ENCODE data around the gene VCX2. TPM values are rescaled to one million over a fixed set of nuclear protein-coding genes. Genes with fewer than 3 reads are reported as not detected.
"Not testable (repeated sequence)": the region's sequence is repeated elsewhere in the genome, so short reads cannot be mapped to it uniquely, and the experiment has no call there.

The VCX2 gene
- total RNA-seq, 2 experiments from 2014 or later = not detected

- Histone ChIP-seq H3K36me3 (ENCODE audit: insufficient read depth, low read length) (no peaks in the 10 kb centered on the region), H3K4me3 (ENCODE audit: low read length) (no peak overlapping the region), H3K9me3 (ENCODE audit: control insufficient read depth in 1 of 2, insufficient read depth in 1 of 2, low read length in 2 of 2) (no peaks in the 10 kb centered on the region), H3K27ac (ENCODE audit: low read depth in 1 of 2, low read length in 2 of 2) (no peak overlapping the region), H3K27me3 (ENCODE audit: control insufficient read depth in 1 of 2, insufficient read depth in 2 of 2, low read length in 2 of 2) (no peaks in the 10 kb centered on the region), H3K4me1 (ENCODE audit: insufficient read depth, low read length) (no peaks in the 10 kb centered on the region)
- TF ChIP-seq CTCF (IDR thresholded peaks at IDR 0.05) = no peak
- Mint-ChIP-seq H3K27me3 (no peaks in the 10 kb centered on the region), H3K36me3 (ENCODE audit: low read depth) (no peaks in the 10 kb centered on the region), H3K9me3 (no peaks in the 10 kb centered on the region), H3K4me1 (ENCODE audit: low read depth) (no peaks in the 10 kb centered on the region), H3K27ac (no peak overlapping the region), H3K4me3 (no peak overlapping the region)
- ChIA-PET CTCF (no interaction called here), POLR2A (no interaction called here)
- intact Hi-C loops (cut with DNase I, micrococcal nuclease) = no loop called here
- ATAC-seq (ENCODE audit: poor library complexity) = no peak
- DNase-seq = no peak
Observed at GRCh38 chrX:8183346-8183745, 12.3 kb upstream of the VCX2 start.

- no peak for DNase-seq
- Mint-ChIP-seq H3K4me3 (no peak overlapping the region), H3K27me3 (no peaks in the 10 kb centered on the region), H3K36me3 (ENCODE audit: low read depth) (no peaks in the 10 kb centered on the region), H3K9me3 (no peaks in the 10 kb centered on the region), H3K4me1 (ENCODE audit: low read depth) (no peaks in the 10 kb centered on the region), H3K27ac (no peak overlapping the region)
- Histone ChIP-seq H3K36me3 (ENCODE audit: insufficient read depth, low read length) (no peaks in the 10 kb centered on the region), H3K4me1 (ENCODE audit: insufficient read depth, low read length) (no peaks in the 10 kb centered on the region), H3K4me3 (ENCODE audit: low read length) (no peak overlapping the region), H3K27me3 (ENCODE audit: control insufficient read depth in 1 of 2, insufficient read depth in 2 of 2, low read length in 2 of 2) (no peaks in the 10 kb centered on the region), H3K9me3 (ENCODE audit: control insufficient read depth in 1 of 2, insufficient read depth in 1 of 2, low read length in 2 of 2) (no peaks in the 10 kb centered on the region), H3K27ac (ENCODE audit: low read depth in 1 of 2, low read length in 2 of 2) (no peak overlapping the region)
- POLR2A ChIA-PET = no interaction called here
- CTCF ChIA-PET = no interaction called here
- intact Hi-C loops (cut with DNase I, micrococcal nuclease) = no loop called here
- ATAC-seq (ENCODE audit: poor library complexity) = no peak
- TF ChIP-seq CTCF (IDR thresholded peaks at IDR 0.05) = no peak
Observed at GRCh38 chrX:8179656-8180055, 8.6 kb upstream of the VCX2 start.

- POLR2A ChIA-PET; CTCF ChIA-PET; H3K4me3 ChIP-seq (ENCODE audit: low read length); H3K36me3 Mint-ChIP-seq (ENCODE audit: low read depth); H3K27me3 Mint-ChIP-seq; H3K9me3 ChIP-seq (ENCODE audit: control insufficient read depth in 1 of 2, insufficient read depth in 1 of 2, low read length in 2 of 2); DNase-seq; H3K27ac Mint-ChIP-seq; H3K36me3 ChIP-seq (ENCODE audit: insufficient read depth, low read length); H3K4me1 ChIP-seq (ENCODE audit: insufficient read depth, low read length); ATAC-seq (ENCODE audit: poor library complexity); H3K4me1 Mint-ChIP-seq (ENCODE audit: low read depth); H3K27me3 ChIP-seq (ENCODE audit: control insufficient read depth in 1 of 2, insufficient read depth in 2 of 2, low read length in 2 of 2); H3K27ac ChIP-seq (ENCODE audit: low read depth in 1 of 2, low read length in 2 of 2); intact Hi-C loops (cut with DNase I, micrococcal nuclease); H3K9me3 Mint-ChIP-seq; H3K4me3 Mint-ChIP-seq: not testable (repeated sequence)
Observed at GRCh38 chrX:8154011-8154410, 17.1 kb downstream of the VCX2 start.

- Histone ChIP-seq H3K4me3 (ENCODE audit: low read length) (no peak overlapping the region), H3K27ac (ENCODE audit: low read depth in 1 of 2, low read length in 2 of 2) (no peak overlapping the region), H3K4me1 (ENCODE audit: insufficient read depth, low read length) (no peaks in the 10 kb centered on the region), H3K36me3 (ENCODE audit: insufficient read depth, low read length) (no peaks in the 10 kb centered on the region), H3K27me3 (ENCODE audit: control insufficient read depth in 1 of 2, insufficient read depth in 2 of 2, low read length in 2 of 2) (no peaks in the 10 kb centered on the region), H3K9me3 (ENCODE audit: control insufficient read depth in 1 of 2, insufficient read depth in 1 of 2, low read length in 2 of 2) (peaks cover 4 to 8% of the 10 kb centered on the region in 2 experiments)
- no peak for DNase-seq
- Mint-ChIP-seq H3K36me3 (ENCODE audit: low read depth) (no peaks in the 10 kb centered on the region), H3K4me1 (ENCODE audit: low read depth) (no peaks in the 10 kb centered on the region), H3K4me3 (no peak overlapping the region), H3K9me3 (no peaks in the 10 kb centered on the region), H3K27ac (no peak overlapping the region), H3K27me3 (no peaks in the 10 kb centered on the region)
- intact Hi-C loops (cut with DNase I, micrococcal nuclease) = no loop called here
- no peak for TF ChIP-seq CTCF (IDR thresholded peaks at IDR 0.05)
- POLR2A ChIA-PET = no interaction called here
- no peak for ATAC-seq (ENCODE audit: poor library complexity)
- CTCF ChIA-PET = no interaction called here
Observed at GRCh38 chrX:8147226-8147625, 23.8 kb downstream of the VCX2 start.
